ENCODE data around the gene ZNF791.

The ZNF791 gene

GRCh38 chr19:12574036-12574435 is 36.7 kb upstream of the ZNF791 start:
- Histone ChIP-seq H3K9me3 (ENCODE audit: control insufficient read depth, insufficient read depth, low read depth, low read length) (no peaks in the 10 kb centered on the region), H3K4me3 (ENCODE audit: low read depth, low read length) (no peak overlapping the region), H3K4me1 (ENCODE audit: control insufficient read depth, insufficient read depth, low read length) (no peaks in the 10 kb centered on the region), H3K27ac (ENCODE audit: extremely low read depth, low read depth, low read length) (no peak overlapping the region), H3K36me3 (ENCODE audit: control insufficient read depth in 2 of 2, insufficient read depth in 1 of 2, low read length in 2 of 2) (peaks cover 0 to 14% of the 10 kb centered on the region in 2 experiments; a peak in 1 of 3 replicates)
- ChIA-PET CTCF (interaction anchor here (0.7 kb wide), 1 partner anchor 9 kb away, joined by 4 read pairs; no protein-coding TSS in a partner anchor), POLR2A (interaction anchor here (0.7 kb wide), 1 partner anchor 20 kb away, joined by 4 read pairs; no protein-coding TSS in a partner anchor)
- TF ChIP-seq, protein P1, sequence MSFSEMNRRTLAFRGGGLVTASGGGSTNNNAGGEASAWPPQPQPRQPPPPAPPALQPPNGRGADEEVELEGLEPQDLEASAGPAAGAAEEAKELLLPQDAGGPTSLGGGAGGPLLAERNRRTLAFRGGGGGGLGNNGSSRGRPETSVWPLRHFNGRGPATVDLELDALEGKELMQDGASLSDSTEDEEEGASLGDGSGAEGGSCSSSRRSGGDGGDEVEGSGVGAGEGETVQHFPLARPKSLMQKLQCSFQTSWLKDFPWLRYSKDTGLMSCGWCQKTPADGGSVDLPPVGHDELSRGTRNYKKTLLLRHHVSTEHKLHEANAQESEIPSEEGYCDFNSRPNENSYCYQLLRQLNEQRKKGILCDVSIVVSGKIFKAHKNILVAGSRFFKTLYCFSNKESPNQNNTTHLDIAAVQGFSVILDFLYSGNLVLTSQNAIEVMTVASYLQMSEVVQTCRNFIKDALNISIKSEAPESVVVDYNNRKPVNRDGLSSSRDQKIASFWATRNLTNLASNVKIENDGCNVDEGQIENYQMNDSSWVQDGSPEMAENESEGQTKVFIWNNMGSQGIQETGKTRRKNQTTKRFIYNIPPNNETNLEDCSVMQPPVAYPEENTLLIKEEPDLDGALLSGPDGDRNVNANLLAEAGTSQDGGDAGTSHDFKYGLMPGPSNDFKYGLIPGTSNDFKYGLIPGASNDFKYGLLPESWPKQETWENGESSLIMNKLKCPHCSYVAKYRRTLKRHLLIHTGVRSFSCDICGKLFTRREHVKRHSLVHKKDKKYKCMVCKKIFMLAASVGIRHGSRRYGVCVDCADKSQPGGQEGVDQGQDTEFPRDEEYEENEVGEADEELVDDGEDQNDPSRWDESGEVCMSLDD (tag by site-specific recombination; IDR thresholded peaks at IDR 0.05): no peak
- TF ChIP-seq ZNF341 (tag by site-specific recombination; IDR thresholded peaks at IDR 0.05; ENCODE audit: low read depth) (no peak), ZEB2 (tag by site-specific recombination; IDR thresholded peaks at IDR 0.05) (no peak), ZNF423 (tag by site-specific recombination; IDR thresholded peaks at IDR 0.05) (no peak), ZNF639 (tag by site-specific recombination; IDR thresholded peaks at IDR 0.05) (no peak), ZNF239 (tag by site-specific recombination; IDR thresholded peaks at IDR 0.05) (no peak), ZNF555 (tag by site-specific recombination; conservative IDR thresholded peaks at IDR 0.05) (no peak), ZNF791 (tag by site-specific recombination; IDR thresholded peaks at IDR 0.05) (no peak), ZNF26 (tag by site-specific recombination; IDR thresholded peaks at IDR 0.05) (no peak), ZNF768 (tag by site-specific recombination; IDR thresholded peaks at IDR 0.05) (no peak), PATZ1 (tag by site-specific recombination; IDR thresholded peaks at IDR 0.05) (no peak)

GRCh38 chr19:12578641-12579040 is 32.1 kb upstream of the ZNF791 start:
- Histone ChIP-seq H3K27ac (ENCODE audit: extremely low read depth, low read depth, low read length) (no peak overlapping the region), H3K9me3 (ENCODE audit: control insufficient read depth, insufficient read depth, low read depth, low read length) (no peaks in the 10 kb centered on the region), H3K4me1 (ENCODE audit: control insufficient read depth, insufficient read depth, low read length) (no peaks in the 10 kb centered on the region), H3K36me3 (ENCODE audit: control insufficient read depth in 2 of 2, insufficient read depth in 1 of 2, low read length in 2 of 2) (peaks cover 8 to 47% of the 10 kb centered on the region in 2 experiments; a peak in 2 of 3 replicates), H3K4me3 (ENCODE audit: low read depth, low read length) (no peak overlapping the region)
- POLR2A ChIA-PET: no interaction called here
- TF ChIP-seq ZNF621 (tag by site-specific recombination; IDR thresholded peaks at IDR 0.05) (no peak), ZNF175 (tag by site-specific recombination; IDR thresholded peaks at IDR 0.05) (no peak), ZNF747 (tag by site-specific recombination; IDR thresholded peaks at IDR 0.05) (no peak), ZNF248 (tag by site-specific recombination; IDR thresholded peaks at IDR 0.05) (no peak), ZNF202 (tag by site-specific recombination; IDR thresholded peaks at IDR 0.05; ENCODE audit: borderline replicate concordance) (no peak), ZBTB7A (tag by site-specific recombination; IDR thresholded peaks at IDR 0.05; ENCODE audit: low read depth) (no peak), ZNF76 (tag by site-specific recombination; IDR thresholded peaks at IDR 0.05; ENCODE audit: borderline replicate concordance, low read depth) (no peak), ZNF26 (tag by site-specific recombination; IDR thresholded peaks at IDR 0.05) (no peak)
- TF ChIP-seq, protein P2, sequence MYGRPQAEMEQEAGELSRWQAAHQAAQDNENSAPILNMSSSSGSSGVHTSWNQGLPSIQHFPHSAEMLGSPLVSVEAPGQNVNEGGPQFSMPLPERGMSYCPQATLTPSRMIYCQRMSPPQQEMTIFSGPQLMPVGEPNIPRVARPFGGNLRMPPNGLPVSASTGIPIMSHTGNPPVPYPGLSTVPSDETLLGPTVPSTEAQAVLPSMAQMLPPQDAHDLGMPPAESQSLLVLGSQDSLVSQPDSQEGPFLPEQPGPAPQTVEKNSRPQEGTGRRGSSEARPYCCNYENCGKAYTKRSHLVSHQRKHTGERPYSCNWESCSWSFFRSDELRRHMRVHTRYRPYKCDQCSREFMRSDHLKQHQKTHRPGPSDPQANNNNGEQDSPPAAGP (tag by site-specific recombination; IDR thresholded peaks at IDR 0.05): no peak
- TF ChIP-seq, protein P3, sequence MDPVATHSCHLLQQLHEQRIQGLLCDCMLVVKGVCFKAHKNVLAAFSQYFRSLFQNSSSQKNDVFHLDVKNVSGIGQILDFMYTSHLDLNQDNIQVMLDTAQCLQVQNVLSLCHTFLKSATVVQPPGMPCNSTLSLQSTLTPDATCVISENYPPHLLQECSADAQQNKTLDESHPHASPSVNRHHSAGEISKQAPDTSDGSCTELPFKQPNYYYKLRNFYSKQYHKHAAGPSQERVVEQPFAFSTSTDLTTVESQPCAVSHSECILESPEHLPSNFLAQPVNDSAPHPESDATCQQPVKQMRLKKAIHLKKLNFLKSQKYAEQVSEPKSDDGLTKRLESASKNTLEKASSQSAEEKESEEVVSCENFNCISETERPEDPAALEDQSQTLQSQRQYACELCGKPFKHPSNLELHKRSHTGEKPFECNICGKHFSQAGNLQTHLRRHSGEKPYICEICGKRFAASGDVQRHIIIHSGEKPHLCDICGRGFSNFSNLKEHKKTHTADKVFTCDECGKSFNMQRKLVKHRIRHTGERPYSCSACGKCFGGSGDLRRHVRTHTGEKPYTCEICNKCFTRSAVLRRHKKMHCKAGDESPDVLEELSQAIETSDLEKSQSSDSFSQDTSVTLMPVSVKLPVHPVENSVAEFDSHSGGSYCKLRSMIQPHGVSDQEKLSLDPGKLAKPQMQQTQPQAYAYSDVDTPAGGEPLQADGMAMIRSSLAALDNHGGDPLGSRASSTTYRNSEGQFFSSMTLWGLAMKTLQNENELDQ (tag by site-specific recombination; IDR thresholded peaks at IDR 0.05; ENCODE audit: low read depth): no peak
- TF ChIP-seq, protein P4, sequence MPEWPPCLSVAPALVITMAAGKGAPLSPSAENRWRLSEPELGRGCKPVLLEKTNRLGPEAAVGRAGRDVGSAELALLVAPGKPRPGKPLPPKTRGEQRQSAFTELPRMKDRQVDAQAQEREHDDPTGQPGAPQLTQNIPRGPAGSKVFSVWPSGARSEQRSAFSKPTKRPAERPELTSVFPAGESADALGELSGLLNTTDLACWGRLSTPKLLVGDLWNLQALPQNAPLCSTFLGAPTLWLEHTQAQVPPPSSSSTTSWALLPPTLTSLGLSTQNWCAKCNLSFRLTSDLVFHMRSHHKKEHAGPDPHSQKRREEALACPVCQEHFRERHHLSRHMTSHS (tag by site-specific recombination; IDR thresholded peaks at IDR 0.05): no peak
- CTCF ChIA-PET: no interaction called here

Data from HEK293 (cell line).